Stimulated activated CD4-positive, alpha-beta T cell treated with anti-CD3 and anti-CD28 coated beads, Interleukin-1b, Interleukin-23, amount 100 ng/mL, for 4 hours (primary cell): Measurements from ENCODE around the gene TUBA4B.
A peak's percentile ranks its signal among the peaks of the same experiment; 100 is the strongest.

Experiments used
- DNase-seq, 2 donors: peaks; one replicate each; pipeline ENCODE4 v3.0.0-alpha.2; 2020; ENCODE audit warnings: low read depth in 2 of 2

TUBA4B gene

DNA sequence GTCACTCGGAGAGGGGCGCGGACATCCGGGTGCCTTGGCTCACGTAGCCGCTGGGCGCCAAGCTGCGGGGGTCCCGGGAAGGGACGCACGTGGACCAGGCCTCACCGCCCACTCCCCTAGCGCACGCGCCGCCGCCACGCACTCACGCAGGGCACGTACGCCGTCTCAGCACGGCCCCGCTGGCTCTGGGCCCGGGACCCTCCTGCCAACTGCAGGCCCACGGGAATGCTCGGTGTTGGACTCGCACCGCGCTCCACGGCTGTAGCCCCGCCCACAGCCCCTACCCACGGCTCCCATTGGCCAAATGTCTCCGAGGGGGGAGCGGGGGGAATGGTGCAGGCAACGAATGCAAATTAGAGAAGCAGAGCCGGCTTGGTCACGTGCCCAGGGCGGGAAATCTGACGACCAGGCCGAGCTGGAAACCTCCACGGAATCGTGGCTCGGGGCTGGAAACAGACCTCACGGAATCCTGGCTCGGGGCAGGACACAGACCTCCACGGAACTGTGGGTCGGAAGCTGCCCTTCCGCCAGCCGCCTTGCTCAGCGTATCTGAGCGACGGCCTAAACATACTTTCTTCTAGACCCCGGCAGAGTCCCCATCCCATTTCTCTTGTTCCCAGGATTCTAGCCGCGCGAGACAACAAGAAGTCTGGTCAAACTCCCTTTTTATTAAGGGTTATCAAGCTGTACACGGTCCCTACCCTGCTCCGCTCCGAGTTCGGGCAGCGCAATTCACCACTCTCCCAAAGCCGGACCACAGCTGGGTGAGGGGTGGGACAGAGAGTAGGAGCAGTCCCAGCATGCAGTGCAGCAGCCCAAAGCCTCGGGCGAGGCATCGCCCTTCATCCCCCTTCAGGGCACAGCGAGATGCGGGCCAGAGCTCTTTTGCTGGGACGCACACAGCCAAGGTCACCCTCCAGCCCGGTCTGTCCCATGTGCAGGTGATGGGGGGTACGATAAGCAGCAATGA, 34.0 kb upstream of the TUBA4B start, which contains the start of gene ABCB6:
TSS of gene ABCB6 (minus strand) at position 227 of the 970 bp plus-strand sequence. CDS start 285 bp downstream, outside the sequence.
- peak; percentile 83 to 87 for DNase-seq

DNA sequence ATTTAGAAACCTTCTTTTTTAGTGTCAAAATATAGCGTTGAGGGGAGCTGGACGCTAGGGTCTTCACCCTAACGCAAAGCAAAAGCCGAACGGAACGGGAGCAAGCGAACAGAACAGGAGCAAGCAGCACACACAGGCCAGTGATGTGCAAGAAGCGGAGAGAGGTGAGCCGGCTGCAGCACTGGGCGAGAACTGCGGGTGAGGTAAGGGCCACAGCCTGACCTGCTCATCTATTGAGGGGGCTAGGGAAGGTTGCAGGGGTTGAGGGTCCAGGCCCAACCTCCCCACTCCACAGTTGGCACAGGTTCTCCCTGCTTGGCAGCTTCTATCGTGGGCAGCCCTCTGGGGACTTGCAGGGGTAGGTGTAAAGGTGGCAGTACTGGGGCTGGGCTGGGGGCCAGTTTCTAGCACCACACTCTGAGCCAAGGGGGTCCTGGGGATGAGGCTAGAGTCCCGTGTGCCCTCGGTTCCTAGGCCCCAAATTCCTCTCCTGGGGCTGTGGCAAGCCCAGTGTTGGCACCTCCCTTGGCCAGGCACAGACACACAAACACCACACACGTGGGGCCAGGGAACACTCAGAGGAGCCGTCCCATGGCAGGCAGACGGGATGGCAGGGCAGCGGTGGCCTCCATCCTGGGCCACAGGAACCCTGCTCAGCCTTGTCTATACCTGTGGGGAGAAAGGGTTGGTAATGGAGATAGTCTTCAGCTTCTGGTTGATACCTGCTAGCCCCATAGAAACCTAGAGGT, 33.1 kb upstream of the TUBA4B start:
- DNase-seq: no peak

DNA sequence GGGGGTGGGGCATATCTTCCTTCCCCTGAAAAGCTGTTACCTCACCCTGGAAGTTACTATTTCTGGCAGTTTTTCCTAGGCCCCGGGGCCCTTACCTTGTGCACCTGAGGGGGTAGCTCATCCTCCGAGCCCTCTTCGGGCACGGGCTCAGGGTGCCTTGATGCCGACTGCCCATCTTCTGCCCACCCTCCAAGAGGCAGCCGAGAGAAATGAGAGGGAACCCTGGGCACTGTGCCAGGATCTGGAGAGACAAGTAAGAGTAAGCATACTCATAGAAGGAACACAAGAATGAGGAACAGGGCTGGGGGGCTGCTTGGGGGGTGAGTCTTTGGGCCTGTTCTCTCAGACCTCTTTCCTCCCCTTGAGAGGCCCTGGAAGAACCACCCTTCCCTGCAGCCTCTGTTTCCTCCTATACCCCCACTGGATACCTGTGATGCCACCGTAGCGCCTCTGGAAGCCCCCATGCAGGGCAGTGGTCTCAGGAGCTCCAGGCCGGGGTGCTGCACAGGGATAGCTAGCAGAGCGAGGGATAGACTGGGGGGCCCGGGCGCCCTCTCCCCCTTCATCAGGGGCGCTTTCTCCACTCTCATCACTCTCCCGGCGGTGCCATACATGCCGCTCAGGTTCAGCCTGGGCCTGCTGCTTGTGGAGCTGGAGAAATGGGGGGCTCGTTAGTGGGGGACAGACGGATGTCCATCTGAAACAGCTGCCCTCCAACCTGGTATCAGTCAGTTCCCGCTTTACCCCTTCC, 32.2 kb upstream of the TUBA4B start:
- no peak for DNase-seq

DNA sequence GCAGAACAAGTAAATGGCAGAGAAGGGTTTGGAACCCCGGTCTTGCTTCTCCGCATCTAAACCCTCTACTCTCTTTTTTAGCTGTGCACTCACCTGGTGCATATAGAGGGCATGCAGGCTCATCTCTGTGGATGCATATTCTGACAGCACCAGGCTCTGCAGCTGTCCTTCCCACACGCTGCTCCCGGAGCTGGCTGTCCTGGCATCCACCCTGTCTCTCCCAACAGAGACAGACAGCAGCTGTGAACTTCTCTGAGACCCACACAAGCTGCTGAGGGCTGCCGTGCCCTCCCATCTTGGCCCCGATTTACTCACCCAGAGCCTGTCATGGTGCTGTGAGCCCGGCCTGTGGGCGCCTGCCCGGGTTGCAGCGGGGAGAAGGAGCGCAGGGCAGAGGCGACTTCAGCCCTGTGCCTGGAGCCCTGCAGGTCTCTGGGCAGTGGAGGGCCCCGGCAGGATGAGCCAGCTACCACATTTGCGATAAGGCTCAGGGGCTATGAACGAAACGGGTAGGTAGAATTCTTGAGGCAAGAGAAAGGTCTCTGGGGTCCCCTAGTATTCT, 31.0 kb upstream of the TUBA4B start:
- DNase-seq: no peak

DNA sequence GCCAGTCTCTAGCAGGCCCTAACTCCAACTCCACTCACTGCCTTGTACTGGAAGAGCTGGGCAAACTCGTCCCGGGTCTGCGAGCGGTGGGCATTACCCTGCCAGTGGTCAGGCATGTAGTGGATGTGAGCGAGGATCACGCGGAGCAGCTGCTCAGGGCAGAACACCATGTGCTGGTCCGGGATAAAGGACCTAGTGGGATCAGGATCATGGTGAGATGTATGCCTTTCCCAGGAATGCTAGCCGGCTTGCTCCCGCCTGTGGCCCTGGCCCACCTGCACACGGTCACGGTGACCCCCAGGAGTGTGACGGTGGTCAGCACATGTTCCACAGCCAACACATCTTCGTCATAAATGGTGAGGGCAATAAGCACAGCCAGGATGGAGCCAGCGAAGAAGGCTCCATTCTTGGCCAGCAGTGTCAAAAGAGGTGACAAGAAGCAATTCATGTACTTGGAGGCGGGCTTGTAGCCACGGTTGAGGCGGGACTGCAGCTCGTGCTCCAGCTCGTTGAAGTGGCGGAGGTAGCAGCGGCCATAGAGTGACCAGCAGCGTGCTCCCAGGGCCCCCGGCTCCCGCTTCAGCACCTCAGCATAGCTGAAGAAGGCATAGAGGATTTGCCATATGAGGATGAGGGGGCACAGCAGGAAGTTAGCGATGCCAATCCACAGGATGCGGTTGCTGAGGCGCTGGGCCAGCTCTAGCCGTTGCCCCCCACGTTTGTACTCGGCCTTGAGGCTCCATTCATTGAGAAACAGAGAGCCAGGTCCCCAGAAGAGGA, 29.0 kb upstream of the TUBA4B start:
- no peak for DNase-seq

DNA sequence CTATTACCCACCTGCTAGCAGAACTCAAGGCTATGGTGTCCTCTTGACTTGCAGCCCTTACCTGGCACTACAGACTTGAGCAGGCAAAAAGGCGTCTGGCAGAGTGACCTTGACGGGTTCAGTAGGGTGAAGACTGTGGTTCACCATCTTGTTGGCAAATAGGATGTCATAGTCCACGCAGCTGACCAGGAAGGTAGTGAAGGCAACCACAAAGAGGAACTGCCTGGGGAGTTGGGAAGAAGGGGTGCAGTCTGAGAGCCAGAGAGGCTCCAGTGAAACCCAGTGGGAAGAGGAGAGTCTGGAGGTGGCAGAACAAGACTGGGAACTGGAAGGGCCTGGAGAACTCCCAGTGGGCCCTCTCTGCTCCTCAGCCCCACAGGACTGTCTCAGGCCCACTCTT, 27.7 kb upstream of the TUBA4B start:
- no peak for DNase-seq

- no peak for DNase-seq
Measured at GRCh38 chr2:219228041-219228910, 24.8 kb upstream of the TUBA4B start.

- DNase-seq: no peak
Measured at GRCh38 chr2:219228911-219229304, 24.1 kb upstream of the TUBA4B start.

DNA sequence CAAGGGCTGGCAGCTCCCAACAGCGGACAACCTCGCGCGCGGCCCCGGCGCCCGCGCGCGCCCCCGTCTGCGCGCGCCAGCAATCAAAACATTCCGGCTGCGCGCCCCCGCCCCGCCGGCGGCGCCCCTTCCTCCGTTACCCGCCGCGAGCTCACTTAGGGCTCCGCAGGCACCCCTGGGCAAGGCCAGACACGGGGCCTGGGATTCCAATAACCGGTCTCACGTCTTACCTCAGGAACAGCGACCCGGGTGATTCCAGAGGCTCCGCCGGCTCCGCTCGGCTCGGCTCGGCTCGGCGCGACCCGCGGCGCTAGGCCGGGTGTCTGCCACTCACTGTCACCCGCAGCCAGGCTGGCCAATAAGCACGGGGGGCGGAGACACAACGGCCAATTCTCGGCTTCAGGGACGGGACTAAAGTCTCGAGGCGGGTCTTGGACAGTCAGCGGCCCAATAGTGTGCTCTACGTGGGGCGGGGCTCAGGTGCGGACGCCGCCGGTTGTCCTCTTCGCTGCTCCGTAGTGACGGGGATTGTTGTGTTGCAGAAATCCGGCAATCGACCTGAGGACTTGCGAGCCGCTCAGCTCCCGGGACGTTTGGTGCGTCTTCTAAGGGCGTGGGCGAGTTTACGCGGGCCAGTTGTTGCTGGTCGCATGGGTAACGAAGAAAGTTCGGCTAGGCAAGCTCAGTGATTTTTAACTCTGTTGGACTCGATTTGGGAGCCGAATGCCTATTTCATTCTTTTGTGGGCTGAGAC, 23.6 kb upstream of the TUBA4B start, which contains the start of the genes ANKZF1 and ATG9A:
TSS of gene ANKZF1 (plus strand) at position 502 of the 754 bp plus-strand sequence. CDS start 452 bp downstream, outside the sequence.
TSS of gene ATG9A (minus strand) at position 332 of the 754 bp plus-strand sequence. CDS start 1,612 bp downstream, outside the sequence.
- DNase-seq: peak; percentile 92 to 95

GRCh38 chr2:219230059-219230540, 22.9 kb upstream of the TUBA4B start:
- peak in 1 of 2 donors; percentile 30 for DNase-seq

DNA sequence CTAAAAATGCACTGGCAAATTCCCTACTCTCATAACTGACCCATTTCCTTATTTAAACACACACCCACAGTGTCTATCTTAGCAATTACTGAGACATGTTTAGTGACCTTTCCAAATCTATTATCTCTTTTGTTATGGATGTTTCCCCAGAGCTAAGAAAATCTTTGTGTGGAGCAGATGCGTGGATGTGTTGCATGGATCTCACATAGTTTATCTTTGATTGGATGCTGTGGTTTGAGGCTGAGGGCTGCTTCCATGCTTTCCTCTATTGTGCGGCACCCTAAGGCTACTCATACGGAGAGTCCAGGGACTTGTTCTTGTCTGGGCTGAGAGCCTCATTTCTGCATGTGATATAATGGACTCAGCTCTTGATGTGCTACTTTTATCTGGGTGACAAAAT, 18.7 kb upstream of the TUBA4B start:
- no peak for DNase-seq

- DNase-seq: no peak
Measured at GRCh38 chr2:219243291-219243761, 9.7 kb upstream of the TUBA4B start.

GRCh38 chr2:219244789-219245147, 8.3 kb upstream of the TUBA4B start:
- no peak for DNase-seq

DNA sequence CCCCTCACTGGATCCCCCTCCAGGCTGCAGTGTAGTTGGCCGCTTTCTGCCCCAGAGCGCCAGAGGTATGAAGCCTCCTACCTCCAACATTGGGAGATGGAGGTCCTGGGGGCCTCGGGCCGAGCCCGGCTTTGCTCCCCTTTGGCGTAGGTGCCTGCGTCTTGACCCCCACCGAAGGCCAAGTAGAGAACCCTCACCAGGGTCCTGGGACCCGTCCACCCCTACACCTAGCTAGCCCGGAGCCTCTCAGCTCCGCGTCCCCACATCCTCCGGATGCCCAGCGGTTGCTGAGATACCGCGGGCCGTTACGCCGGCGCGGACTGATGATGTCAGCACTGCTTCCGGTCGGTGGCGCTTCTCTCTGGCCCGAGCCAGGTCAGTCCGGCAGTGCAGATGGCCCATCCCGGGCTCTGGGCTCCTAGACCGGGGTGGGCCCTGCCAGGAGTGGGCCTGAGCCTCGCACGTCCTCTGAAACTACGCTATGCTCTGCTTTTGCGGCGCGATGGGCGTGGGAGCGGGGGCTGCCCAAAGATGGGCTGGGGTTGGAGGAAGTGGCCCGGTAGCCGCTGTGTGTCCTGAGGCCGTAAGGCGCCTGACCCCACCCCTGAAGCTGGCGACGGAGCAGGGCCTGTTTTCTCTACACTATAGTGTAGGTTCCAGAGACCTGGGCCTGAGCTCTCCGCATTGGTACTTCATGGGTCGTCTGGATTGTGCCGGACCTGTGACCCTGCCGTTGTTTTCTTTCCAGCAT, 7.7 kb upstream of the TUBA4B start, which contains the start of the genes GLB1L and STK16:
TSS of gene GLB1L (minus strand) at position 297 of the 751 bp plus-strand sequence. CDS start 1,871 bp downstream, outside the sequence.
TSS of gene STK16 (plus strand) at position 332 of the 751 bp plus-strand sequence. CDS start 521 bp downstream, outside the sequence.
- peak; percentile 78 to 86 for DNase-seq

DNA sequence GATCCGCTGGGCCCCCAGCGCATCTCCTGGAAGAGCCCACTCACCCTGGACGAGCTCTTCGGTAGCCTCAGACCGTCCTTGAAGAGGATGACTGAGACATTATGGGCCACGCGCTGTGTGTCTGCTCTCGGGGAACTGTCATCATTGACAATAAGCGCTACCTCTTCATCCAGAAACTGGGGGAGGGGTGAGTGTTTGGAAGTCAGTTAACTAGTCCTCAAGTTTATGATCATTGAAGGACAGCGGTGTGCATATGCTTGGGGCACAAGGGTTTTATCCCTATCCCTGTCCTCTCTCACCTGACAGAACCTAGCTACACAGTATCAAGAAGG, 7.2 kb upstream of the TUBA4B start:
- no peak for DNase-seq

DNA sequence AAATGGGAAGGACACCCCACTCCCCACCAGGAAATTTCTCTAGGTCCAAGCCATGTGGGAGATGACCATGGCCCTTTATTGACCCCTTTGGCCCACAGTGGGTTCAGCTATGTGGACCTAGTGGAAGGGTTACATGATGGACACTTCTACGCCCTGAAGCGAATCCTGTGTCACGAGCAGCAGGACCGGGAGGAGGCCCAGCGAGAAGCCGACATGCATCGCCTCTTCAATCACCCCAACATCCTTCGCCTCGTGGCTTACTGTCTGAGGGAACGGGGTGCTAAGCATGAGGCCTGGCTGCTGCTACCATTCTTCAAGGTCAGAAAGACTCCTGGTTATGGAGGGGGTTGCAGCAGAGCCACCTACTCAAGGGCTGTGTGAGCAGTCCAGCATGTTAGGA, 6.5 kb upstream of the TUBA4B start:
- no peak for DNase-seq
